Right forelimb (tissue), 1 donor: ENCODE results near the gene ELMO1.

Experiments
- DNase-seq: peaks from one replicate; pipeline ENCODE4 v3.0.0-alpha.2; 2018

The ELMO1 gene

GRCh38 chr7:37111459-37111858 is 337.2 kb downstream of the ELMO1 start:
- no peak for DNase-seq

- DNase-seq: no peak
These were observed 337.8 kb downstream of the ELMO1 start for GRCh38 chr7:37110660-37111424.

- DNase-seq: no peak
These were observed 338.8 kb downstream of the ELMO1 start for GRCh38 chr7:37109843-37110242.

GRCh38 chr7:37109016-37109683 is 339.5 kb downstream of the ELMO1 start:
- no peak for DNase-seq

- DNase-seq: no peak
These were observed 340.0 kb downstream of the ELMO1 start for GRCh38 chr7:37108615-37109014.

GRCh38 chr7:37107047-37107750 is 341.5 kb downstream of the ELMO1 start:
- DNase-seq: no peak

GRCh38 chr7:37105762-37106161 is 342.9 kb downstream of the ELMO1 start:
- DNase-seq: no peak

- no peak for DNase-seq
These were observed 343.7 kb downstream of the ELMO1 start for GRCh38 chr7:37104822-37105518.

GRCh38 chr7:37102518-37103137 is 346.0 kb downstream of the ELMO1 start:
- no peak for DNase-seq

GRCh38 chr7:37100735-37101331 is 347.8 kb downstream of the ELMO1 start:
- no peak for DNase-seq

GRCh38 chr7:37098762-37099161 is 349.9 kb downstream of the ELMO1 start:
- no peak for DNase-seq

GRCh38 chr7:37097983-37098382 is 350.7 kb downstream of the ELMO1 start:
- no peak for DNase-seq

- no peak for DNase-seq
These were observed 351.4 kb downstream of the ELMO1 start for GRCh38 chr7:37097276-37097675.

- DNase-seq: no peak
These were observed 352.3 kb downstream of the ELMO1 start for GRCh38 chr7:37096341-37096740.

GRCh38 chr7:37095122-37095521 is 353.5 kb downstream of the ELMO1 start:
- no peak for DNase-seq

- no peak for DNase-seq
These were observed 355.4 kb downstream of the ELMO1 start for GRCh38 chr7:37093257-37093656.

GRCh38 chr7:37092548-37092947 is 356.1 kb downstream of the ELMO1 start:
- DNase-seq: no peak

GRCh38 chr7:37089972-37090371 is 358.7 kb downstream of the ELMO1 start:
- DNase-seq: no peak

GRCh38 chr7:37085600-37085999 is 363.1 kb downstream of the ELMO1 start:
- DNase-seq: no peak

GRCh38 chr7:37084303-37084702 is 364.4 kb downstream of the ELMO1 start:
- no peak for DNase-seq

GRCh38 chr7:37083311-37084096 is 365.2 kb downstream of the ELMO1 start:
- DNase-seq: peak; percentile 62

- no peak for DNase-seq
These were observed 367.2 kb downstream of the ELMO1 start for GRCh38 chr7:37081436-37081835.
